SIG-M5 (cell line): ENCODE results near the gene PLXDC1.
"Not testable (repeated sequence)": the region's sequence is repeated elsewhere in the genome, so short reads cannot be mapped to it uniquely, and the experiment has no call there.

Experiments used
- DNase-seq: peaks from one replicate; lab custom pipeline; 2025; lab: John Stamatoyannopoulos, UW

PLXDC1 gene

GRCh38 chr17:39155654-39156053 lies 4.2 kb upstream of the PLXDC1 start:
- DNase-seq: no peak

DNA sequence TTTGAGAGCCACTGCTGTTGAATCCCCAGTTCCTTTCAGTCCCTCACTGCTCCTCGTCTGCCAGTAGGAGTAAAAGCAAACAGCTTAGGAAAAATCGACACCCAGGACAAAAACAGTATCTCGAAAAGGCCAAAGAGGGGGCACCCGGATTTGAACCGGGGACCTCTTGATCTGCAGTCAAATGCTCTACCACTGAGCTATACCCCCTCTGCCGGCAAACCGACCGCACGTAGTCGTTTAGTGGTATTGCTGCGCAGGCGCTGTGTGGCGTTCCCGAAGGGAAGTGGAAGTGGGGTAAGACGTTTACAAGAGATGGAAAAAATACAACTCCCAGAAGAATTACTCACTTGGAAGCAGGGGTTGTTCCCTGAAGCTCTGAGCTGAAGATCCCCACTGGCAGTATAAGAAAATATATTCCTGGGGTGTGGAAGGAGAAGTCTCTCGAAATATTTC lies 2.2 kb upstream of the PLXDC1 start:
- peak; percentile 62 for DNase-seq

- no peak for DNase-seq
Observed at GRCh38 chr17:39151943-39152818, 744 bp upstream of the PLXDC1 start.

GRCh38 chr17:39150795-39151149 lies 665 bp downstream of the PLXDC1 start:
- DNase-seq: no peak

DNA sequence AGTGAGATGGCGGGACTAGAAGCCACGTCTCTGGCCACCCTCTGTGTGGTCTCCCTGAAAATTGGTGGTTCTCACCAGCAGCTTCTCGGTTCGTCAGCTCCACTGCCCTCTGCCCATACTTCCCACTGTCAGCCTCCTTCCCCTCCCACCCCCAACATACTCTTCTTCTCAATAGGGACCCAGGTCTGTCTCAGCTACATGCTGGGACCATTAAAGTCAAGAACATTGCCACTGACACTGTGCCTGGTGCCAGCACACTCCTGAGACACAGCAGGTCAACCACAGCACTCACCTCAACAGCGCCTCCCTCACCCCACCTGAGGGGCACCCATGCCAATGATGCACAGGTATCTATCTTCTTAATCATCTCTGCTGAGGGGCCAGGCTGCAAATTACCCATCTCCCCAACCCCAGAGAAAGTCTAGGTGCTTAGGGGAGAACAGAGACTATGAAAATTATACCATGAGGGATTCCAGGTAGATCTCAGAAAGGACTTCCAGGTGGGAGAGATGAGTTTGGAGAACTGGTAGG lies 1.3 kb downstream of the PLXDC1 start:
- DNase-seq: no peak

GRCh38 chr17:39147221-39148185 lies 3.9 kb downstream of the PLXDC1 start:
- no peak for DNase-seq

- no peak for DNase-seq
Observed at GRCh38 chr17:39146273-39146672, 5.2 kb downstream of the PLXDC1 start.

GRCh38 chr17:39145143-39145542 lies 6.3 kb downstream of the PLXDC1 start:
- DNase-seq: no peak

DNA sequence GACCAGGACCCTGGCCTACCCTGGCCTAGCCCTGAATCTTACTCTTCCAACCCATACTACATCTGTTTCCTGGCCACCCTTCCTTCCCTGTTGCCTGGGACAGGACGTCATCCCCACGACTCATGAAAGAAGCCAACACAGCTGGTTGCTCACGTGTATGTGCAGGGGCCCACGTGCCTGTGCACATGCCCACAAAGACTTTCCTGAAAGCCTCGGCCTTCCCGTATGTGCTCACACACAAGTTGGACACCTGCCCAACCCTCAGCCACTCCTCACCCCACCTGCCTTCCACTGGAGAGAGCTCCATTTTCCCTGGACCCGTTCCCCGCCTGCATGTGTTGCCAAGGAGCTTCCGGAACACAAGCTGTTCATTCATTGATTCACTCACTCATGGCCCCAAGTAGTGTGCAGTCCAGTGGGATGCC lies 7.0 kb downstream of the PLXDC1 start:
- no peak for DNase-seq

DNA sequence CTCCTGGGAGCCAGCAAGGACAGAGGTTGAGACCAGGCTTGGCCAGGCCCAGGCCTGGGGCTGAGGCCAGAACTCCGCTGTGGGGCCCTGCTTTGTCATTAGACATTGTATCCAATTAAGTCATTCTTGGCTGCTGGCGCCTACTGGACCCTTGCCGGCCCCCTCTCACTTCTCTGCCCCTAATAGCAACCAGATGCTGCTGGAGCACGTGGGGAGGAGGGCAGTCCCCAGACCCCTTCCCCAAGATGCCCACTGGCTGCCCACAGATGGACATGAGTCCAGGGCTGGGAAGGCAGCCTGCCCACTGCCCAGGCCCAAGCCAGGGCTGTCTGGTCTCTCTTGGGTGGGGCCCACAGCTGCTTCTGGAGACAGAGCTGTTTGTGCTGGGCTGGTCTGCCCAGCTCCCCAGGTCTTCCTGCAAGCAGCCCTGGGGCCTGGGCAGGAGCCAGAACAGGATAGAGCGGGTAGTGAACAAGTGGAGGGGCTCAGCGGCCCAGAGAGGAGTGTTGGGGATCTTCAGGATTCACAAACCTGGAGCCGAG lies 7.8 kb downstream of the PLXDC1 start:
- no peak for DNase-seq

GRCh38 chr17:39141915-39142664 lies 9.3 kb downstream of the PLXDC1 start:
- DNase-seq: no peak

- DNase-seq: no peak
Observed at GRCh38 chr17:39141294-39141693, 10.1 kb downstream of the PLXDC1 start.

DNA sequence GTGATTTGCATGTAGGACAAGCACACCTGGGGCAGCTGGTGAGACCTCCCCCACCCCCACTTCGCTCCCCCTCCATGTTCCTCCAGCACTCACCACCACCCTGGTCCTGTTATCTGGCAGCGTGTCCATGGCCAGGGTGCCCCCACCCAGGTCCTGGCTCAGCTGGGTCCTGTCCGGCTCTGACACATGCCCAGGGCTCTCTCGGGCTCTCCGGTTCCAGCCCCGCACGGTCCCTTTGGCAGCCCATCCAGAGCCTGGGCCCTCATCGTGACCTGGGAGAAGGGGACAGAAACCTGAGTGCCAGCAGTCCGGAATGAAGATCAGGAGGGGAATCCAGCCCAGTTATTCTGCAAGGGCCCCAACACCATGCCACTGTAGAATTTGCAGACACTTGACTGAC lies 11.9 kb downstream of the PLXDC1 start:
- no peak for DNase-seq

- no peak for DNase-seq
Observed at GRCh38 chr17:39139161-39139511, 12.3 kb downstream of the PLXDC1 start.

- DNase-seq: no peak
Observed at GRCh38 chr17:39138431-39139160, 12.8 kb downstream of the PLXDC1 start.

DNA sequence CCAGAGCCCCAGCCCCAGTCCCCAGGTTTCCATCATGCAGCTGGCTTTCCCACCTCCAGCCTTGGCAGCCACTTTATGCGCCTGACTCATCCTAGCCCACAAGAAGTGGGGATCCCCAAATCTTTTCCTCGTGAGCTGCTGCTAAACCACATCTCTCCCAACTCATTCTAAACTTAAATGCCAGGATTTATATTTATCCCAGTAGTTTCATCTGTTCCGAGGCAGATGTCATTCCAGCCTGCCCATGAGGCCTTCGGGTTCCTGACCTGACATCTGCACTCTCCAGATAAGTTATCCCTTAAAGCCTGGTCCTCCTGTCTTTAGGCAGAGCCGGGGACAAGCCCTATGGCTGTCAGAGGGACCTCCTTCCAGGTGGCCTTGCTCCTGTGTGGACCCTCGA lies 16.6 kb downstream of the PLXDC1 start:
- DNase-seq: no peak

- no peak for DNase-seq
Observed at GRCh38 chr17:39132192-39132610, 19.2 kb downstream of the PLXDC1 start.

DNA sequence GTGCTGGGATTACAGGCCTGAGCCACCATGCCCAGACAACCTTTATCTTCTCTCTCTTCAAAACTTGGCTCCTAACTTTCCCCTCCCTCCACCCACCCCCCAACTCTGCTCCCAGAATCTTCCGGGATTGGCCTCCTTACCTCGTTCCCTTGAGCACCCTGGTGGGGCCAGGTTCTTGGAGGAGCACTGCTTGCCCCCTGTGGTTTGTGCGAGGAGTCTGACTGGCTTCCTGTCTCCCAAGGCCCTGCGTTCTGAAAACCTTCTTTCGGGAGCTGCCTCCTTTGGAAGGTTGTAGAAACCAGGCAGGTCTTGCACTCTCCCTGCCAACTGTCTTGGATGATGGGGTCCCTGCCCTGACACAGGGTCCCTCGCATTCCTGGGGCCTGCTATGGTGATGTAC lies 19.8 kb downstream of the PLXDC1 start:
- DNase-seq: no peak

DNA sequence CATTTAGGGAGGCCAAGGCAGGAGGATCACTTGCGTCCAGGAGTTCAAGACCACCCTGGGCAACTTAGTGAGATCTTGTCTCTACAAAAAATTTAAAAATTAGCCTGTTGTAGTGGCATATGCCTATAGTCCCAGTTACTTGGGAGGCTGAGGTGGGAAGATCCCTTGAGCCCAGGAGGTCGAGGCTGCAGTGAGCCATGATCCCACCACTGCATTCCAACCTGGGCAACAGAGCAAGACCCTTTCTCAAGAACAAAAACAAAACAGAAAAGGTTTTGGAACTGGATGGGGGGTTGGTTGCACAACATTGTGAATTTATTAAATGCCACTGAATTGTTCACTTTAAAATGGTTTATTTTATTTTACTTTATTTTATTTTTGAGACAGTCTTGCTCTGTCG lies 21.2 kb downstream of the PLXDC1 start:
- DNase-seq: no peak

- not testable (repeated sequence) for DNase-seq
Observed at GRCh38 chr17:39129544-39129943, 21.9 kb downstream of the PLXDC1 start.

GRCh38 chr17:39126436-39126835 lies 25.0 kb downstream of the PLXDC1 start:
- no peak for DNase-seq
